22Rv1 (cell line): ENCODE measurements around the gene LRRC1.
"Not testable (repeated sequence)": the region's sequence is repeated elsewhere in the genome, so short reads cannot be mapped to it uniquely, and the experiment has no call there.

Experiments
- H3K27ac ChIP-seq: fragments of 450-650 bp; 2 replicates; pipeline ENCODE4 v1.5.1; 2017
- ZFX ChIP-seq: fragments of 450-650 bp; IDR thresholded peaks from 2 replicates; pipeline ENCODE4 v1.6.1; 2017; ENCODE audit warnings: antibody characterized with exemption, borderline replicate concordance
- TF ChIP-seq, protein P1 (sequence below): fragments of 450-650 bp; IDR thresholded peaks from 2 replicates; pipeline ENCODE4 v1.5.1; 2017; ENCODE audit warnings: mild to moderate bottlenecking

The LRRC1 gene

DNA sequence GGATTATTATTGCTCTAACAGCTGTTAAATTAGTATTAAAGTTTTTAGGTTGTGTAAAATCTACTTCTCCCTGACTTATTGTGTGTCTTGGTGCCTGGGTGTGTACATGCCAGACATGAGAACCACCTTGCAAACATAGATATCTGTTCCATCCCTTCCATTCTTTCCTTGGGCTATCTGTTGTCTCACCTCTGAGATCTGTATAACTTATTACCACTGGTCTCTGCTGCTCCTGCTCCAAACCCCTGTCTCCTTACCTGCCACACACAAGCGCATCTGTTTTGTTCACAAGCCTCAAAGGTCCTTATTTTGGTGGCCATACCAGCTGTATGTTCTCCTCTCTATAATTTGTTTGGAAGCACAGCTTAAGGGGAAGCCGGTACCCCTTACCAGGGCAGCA lies 2.5 kb downstream of the LRRC1 start:
- no peak for TF ChIP-seq ZFX
- TF ChIP-seq, protein P1, sequence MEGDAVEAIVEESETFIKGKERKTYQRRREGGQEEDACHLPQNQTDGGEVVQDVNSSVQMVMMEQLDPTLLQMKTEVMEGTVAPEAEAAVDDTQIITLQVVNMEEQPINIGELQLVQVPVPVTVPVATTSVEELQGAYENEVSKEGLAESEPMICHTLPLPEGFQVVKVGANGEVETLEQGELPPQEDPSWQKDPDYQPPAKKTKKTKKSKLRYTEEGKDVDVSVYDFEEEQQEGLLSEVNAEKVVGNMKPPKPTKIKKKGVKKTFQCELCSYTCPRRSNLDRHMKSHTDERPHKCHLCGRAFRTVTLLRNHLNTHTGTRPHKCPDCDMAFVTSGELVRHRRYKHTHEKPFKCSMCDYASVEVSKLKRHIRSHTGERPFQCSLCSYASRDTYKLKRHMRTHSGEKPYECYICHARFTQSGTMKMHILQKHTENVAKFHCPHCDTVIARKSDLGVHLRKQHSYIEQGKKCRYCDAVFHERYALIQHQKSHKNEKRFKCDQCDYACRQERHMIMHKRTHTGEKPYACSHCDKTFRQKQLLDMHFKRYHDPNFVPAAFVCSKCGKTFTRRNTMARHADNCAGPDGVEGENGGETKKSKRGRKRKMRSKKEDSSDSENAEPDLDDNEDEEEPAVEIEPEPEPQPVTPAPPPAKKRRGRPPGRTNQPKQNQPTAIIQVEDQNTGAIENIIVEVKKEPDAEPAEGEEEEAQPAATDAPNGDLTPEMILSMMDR: no peak
- no peak overlapping the region for H3K27ac ChIP-seq

DNA sequence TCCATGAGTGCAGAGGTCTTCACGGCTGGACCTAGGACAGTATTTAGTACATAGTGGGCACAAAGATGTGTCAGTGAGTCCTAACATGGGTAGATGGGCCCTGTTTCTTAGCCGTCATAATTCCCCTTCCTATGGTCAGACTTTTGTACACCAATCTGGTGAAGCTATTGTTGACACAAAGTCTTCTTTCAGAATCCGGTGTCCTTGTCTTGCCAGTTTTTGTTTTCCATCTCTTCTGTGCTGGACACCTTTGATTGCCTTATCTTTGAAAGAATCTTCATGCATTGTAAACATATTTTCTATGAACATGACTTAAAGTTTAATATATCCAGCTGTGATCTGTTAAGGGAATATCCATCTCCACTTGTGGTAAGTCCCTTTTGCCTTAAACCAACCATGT lies 4.5 kb downstream of the LRRC1 start:
- TF ChIP-seq, protein P1: no peak
- TF ChIP-seq ZFX: no peak
- no peak overlapping the region for H3K27ac ChIP-seq

DNA sequence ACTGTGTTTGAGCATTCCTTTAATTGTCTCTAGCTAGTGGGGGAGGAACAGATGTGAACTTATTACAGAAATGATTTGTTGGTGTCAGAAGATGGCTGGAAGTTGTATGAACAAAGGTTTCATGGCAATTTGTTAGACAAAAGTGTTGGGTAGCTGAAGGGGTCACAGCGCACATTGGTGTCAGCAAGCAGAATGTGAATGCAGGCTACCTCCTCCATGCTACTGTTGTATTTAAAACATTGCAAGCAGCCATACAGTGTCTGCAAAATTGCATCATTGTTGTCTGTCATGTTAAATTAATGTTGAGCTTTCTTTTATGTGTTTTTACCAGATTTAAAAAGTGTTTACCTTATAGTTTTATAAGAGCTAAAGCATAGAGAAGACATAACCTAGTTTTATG lies 6.2 kb downstream of the LRRC1 start:
- TF ChIP-seq, protein P1: no peak
- no peak for TF ChIP-seq ZFX
- no peak overlapping the region for H3K27ac ChIP-seq

DNA sequence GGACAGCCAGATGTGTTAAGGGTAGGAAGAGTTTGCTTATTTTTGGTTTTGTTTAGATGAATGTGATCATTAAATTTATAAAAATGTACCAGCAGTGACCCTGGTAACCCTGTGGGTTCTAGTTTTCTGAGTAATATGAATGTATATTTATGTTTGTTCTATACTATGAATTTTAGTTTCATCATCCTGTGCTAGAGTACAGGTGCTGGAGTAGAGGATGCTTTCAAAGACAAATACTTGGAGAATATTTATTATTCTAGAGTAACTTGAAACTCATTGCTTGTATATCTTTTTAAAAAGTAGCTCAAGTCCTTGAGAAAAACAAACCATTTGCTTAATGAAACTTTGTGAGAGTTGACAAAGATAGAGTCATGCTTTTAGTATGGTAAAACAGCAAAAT lies 7.8 kb downstream of the LRRC1 start:
- H3K27ac ChIP-seq: no peak overlapping the region
- TF ChIP-seq ZFX: no peak
- TF ChIP-seq, protein P1: no peak

DNA sequence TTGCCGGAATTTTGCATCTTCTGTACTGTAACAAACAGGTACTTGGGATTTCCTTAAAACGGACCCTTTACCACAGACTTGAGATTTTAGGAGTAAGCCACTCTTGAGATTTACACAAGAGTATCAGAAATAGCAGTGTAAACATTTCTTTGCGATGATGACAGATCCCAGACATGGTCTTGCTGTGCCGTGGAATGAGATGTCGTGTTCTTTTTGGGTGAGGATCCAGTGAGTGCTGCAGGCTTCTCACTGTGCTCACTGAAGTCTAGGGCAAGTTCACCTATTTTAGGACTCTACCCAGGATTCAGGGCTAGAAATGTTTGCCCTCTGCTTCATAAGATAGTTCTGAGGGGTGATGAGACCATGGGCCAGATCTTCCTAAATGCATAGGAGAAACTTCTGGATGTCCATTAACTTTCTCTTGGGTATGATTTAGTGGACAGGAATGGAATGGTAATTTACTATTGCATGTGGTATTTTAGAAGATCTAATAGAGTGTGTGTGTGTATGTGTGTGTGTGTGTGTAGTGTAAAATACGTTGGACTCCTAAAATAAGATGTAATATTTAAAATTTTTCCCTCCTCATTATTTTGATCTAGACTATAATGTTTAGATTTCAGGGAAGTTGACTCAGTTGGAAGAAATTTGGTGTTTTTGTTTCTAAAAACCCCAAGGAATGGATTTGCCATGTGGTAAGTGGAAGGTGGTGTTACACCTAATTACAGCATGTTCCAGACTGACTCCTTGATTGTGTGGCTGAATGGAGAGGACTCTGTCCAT lies 8.5 kb downstream of the LRRC1 start:
- no peak for TF ChIP-seq ZFX
- TF ChIP-seq, protein P1: no peak
- H3K27ac ChIP-seq: no peak overlapping the region

DNA sequence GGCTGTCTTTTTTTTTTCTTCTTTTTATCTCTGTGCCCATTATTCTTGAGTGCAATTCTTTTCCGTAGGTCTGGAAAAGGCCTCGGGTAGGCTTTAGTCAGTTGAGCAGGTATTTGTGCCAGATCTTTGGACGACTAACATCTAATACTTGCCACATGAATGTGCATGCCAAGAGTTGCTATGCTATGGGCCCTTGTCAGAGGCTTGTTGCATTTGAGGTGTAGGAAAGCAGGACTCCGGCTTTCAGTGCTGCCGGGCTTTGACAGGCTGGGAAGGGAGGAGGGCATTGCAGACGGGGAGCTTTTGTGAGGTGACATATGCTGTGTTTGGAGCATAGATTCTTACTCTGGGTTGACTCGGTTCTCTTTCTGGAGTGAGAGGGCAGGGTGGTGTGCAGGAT lies 10.2 kb downstream of the LRRC1 start:
- TF ChIP-seq, protein P1: no peak
- TF ChIP-seq ZFX: no peak
- no peak overlapping the region for H3K27ac ChIP-seq

DNA sequence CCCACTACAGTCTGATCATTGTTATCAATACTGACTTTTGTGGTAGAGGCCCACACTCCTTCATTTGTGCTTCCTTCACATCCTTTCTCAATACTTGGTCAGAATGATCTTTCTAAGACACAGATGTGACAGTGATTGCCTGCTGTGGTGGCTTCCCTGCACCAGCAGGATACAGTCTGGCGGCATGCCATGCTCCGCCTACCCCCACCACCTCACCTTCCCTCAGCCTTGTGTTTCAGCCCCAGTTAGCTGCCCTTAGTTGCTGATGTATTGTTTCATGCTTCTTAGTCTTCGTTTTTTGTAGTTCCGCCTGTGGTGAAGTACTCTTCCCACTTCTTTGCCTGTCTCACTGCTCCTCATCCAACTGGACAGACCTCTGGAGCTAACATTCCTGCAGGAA lies 10.9 kb downstream of the LRRC1 start:
- TF ChIP-seq, protein P1: no peak
- no peak for TF ChIP-seq ZFX
- H3K27ac ChIP-seq: no peak overlapping the region

DNA sequence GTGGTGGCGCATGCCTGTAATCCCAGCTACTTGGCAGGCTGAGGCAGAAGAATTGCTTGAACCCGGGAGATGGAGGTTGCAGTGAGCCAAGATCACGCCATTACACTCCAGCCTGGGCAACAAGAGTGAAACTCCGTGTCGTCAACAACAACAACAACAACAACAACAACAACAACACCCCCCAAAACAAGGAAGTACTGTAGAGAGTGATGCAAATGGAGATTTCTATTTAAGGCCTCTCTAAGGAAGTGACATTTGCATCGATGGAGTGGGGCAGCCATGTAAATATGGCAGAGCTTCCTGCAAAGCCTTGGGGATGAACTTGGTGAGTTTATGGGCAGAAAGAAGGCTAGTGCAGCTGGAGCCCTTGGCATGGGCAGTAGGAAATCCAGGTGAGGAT lies 12.8 kb downstream of the LRRC1 start:
- H3K27ac ChIP-seq: not testable (repeated sequence)
